Stimulated activated CD8-positive, alpha-beta memory T cell treated with anti-CD3 and anti-CD28 coated beads, Interleukin-2, amount 100 ng/mL, for 1 hour (primary cell): ENCODE data around the gene SLC25A42.
A peak's percentile ranks its signal among the peaks of the same experiment; 100 is the strongest.
"Not testable (repeated sequence)": the region's sequence is repeated elsewhere in the genome, so short reads cannot be mapped to it uniquely, and the experiment has no call there.

Experiments used
- DNase-seq, 2 donors: peaks; one replicate each; pipeline ENCODE4 v3.0.0-alpha.2; 2020; ENCODE audit warnings: low read depth in 2 of 2

Gene SLC25A42

GRCh38 chr19:19105365-19106055, 41.7 kb downstream of the SLC25A42 start:
- DNase-seq, result no peak

- no peak for DNase-seq
Observed at GRCh38 chr19:19106056-19106551, 42.3 kb downstream of the SLC25A42 start.

- not testable (repeated sequence) for DNase-seq
Observed at GRCh38 chr19:19106938-19107337, 43.1 kb downstream of the SLC25A42 start.

DNA sequence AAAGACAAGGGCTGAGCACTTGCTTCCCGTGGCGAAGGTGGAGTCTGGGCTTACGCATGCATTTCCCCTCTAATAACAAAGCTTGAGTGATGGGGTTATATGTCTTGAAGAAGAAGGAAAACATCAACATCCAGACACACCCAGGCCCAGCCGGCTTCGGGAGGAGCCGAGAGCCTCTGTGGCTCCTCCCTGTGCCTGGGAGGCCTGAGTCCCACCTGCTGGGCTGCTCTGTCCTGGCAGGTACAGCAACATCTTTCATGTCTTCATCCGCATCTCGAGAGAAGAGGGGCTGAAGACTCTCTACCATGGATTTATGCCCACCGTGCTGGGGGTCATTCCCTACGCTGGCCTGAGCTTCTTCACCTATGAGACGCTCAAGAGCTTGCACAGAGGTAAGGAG, 43.9 kb downstream of the SLC25A42 start:
- DNase-seq, result no peak

- no peak for DNase-seq
Observed at GRCh38 chr19:19109601-19110000, 45.8 kb downstream of the SLC25A42 start.

- no peak for DNase-seq
Observed at GRCh38 chr19:19110410-19111135, 46.8 kb downstream of the SLC25A42 start.

DNA sequence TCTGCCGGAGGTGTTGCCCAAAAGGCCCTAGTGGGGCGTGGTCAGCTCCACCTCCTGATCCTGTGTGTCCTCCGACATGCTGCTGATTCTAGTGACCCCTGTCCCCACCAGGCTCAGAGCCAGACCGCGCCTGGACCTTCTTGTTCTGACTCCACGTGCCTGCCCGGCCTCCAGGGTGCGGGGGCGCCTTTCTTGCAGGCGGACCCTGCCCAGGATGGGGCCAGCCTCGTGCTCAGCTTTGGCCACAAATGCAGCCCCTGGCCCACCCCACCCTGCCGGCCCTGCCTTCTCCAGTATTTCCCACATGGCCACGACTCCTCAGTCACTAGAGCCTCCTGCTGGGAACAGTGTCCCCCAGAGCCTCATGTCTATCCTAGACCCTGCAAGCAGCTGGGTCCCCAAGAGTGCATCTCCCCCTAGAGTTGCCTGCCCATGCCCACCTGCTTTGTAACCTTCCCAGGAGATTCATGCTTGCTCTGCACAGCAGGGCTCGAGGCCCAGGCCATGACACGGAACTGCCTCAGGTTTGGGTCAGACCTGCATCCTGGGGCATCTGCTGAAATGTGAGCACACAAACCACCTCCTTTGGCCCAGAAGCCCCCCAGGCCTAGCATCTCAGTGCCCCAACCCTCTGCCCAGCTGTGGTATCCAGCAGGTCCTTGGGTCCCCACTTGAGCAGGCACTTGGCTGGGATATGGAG, 47.5 kb downstream of the SLC25A42 start:
- no peak for DNase-seq

GRCh38 chr19:19111967-19112580, 48.3 kb downstream of the SLC25A42 start:
- DNase-seq, result no peak

- no peak for DNase-seq
Observed at GRCh38 chr19:19113040-19113626, 49.3 kb downstream of the SLC25A42 start.

GRCh38 chr19:19115954-19116353, 52.2 kb downstream of the SLC25A42 start:
- DNase-seq, result peak in 1 of 2 donors; percentile 18

- no peak for DNase-seq
Observed at GRCh38 chr19:19119325-19120237, 55.8 kb downstream of the SLC25A42 start.

- no peak for DNase-seq
Observed at GRCh38 chr19:19120308-19121231, 56.8 kb downstream of the SLC25A42 start.

DNA sequence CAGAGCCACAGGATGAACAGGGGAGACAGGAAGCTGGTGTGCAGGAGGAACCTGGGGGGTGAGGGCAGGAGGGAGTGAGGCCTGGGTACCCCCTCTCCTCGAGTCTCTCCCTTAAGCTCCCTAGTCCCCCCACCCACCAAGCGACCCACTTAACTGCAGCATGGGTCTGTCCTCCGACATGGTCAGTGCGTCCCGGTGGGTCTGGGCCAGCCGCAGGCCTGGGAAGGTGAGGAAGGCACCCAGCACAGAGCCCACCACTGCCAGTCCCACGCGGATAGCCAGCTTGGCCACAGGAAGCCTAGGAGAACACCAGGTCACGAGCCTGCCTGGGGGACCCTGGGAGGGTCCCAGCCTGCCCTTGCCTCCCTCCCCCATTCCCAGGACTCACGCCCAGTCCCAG, 57.6 kb downstream of the SLC25A42 start:
- DNase-seq, result no peak

DNA sequence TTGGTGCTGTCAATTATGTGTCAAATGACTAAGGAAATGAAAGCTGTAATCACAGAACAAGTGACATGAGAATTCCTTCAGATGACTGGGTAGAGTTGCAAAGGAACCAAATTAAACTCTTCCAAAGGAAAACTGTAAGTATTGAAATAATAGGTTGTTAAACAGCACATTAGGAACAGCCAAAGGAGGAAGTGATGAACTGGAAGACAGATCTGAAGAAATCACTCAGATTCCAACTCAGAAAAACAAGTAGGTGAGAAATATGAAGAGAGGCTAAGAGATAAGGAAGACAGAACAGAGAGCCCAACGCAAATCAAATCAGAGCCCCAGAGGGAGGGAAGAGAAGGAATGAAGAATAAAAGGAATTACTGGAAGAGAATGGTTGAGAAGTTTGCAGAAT, 59.1 kb downstream of the SLC25A42 start:
- no peak for DNase-seq

DNA sequence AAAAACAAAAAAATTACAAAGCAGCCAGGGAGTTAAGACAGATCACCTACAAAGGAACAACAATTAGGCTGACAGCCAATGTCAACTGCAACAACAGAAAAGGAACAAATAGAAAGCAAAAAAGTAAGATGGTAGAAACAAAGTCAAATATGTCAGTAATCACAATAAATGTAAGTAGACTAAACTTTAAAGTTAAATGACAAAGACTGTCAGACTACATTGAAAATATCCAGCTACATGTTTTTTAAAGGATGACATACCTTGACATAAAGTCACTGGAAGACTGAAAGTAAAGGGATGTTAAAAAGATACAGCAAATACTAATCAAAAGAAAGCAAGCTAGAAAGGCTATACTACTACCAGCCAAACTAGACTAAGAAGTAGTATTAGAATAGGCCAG, 59.6 kb downstream of the SLC25A42 start:
- DNase-seq, result no peak

- DNase-seq, result no peak
Observed at GRCh38 chr19:19126102-19126501, 62.3 kb downstream of the SLC25A42 start.

DNA sequence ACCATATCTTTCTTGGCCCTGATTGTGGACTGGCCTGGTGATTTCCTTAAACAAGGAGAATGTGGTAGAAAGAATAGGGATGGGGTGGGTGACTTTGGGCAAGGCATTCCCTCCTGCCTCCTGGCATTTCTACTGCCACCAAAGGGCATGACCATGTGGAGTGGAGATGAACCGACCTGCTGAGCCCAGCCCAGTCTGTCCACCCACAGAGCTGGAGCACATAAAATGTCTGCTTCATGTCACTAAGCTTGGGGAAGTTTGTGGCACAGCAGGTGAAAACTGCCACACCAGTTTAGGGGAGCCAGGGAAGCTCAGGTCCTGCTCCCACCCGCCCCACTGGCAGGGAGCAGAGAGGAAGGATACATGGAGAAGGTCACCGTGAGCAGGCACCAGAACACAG, 68.2 kb downstream of the SLC25A42 start:
- no peak for DNase-seq

- DNase-seq, result no peak
Observed at GRCh38 chr19:19132912-19133311, 69.1 kb downstream of the SLC25A42 start.

GRCh38 chr19:19133985-19134384, 70.2 kb downstream of the SLC25A42 start:
- no peak for DNase-seq
